ENCODE results near the gene COL4A5. TPM values are rescaled to one million over a fixed set of nuclear protein-coding genes. Genes with fewer than 3 reads are reported as not detected.

The COL4A5 gene
- total and polyA plus RNA-seq, 2 of the 13 experiments (the other 11 are each of a cell fraction or from before 2014, with no cell fraction given): 39.5 to 45.5 TPM

DNA sequence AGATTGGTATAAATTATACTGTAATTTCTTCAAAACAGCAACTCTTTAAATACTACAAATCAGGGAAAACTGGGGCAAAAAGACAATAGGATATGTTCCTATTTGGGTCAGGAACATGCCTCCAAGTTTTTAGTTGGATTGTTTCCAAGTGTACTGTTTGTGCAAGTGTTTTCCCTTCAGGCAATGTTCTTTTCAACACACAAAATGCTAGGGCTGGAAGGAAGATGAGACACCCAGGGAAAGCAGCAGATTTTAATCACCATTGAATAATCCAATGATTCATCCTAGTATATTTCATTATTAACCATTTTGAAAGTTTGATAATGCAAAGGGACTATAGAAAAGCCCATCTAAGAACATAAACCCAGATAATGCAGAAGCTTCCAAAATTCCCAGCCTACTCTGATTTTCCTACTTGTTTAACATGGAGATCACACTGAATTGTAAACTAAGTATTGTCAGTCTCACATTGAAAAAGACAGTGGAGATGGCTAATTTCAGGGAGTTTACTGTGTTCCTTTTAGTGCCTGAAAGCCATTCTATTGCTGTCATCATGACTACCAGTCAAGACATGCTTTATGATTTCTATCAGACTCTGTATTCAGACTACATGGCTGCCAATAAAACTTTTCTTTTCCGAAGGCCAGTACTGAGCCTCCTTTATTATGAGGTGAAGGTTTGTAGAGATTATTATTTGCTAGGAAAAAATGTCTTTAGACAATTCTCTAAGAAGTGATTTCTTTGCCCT lies 40.0 kb upstream of the COL4A5 start:
- DNase-seq (ENCODE audit: low spot score) (no peak), FAIRE-seq (no peak), ATAC-seq (no peak)
- H3K36me3 ChIP-seq (replicated peaks in 1 of 2; ENCODE audit: control insufficient read depth in 1 of 2, insufficient read depth in 2 of 2, low read length in 2 of 2): no peaks in the 10 kb centered on the region
- H3K27ac ChIP-seq (ENCODE audit: extremely low read length, insufficient read depth, low read length): no peak overlapping the region
- H3K4me1 ChIP-seq (ENCODE audit: insufficient read depth, low read length): peaks cover 10% of the 10 kb centered on the region
- in situ Hi-C loops (cut with HindIII; ENCODE audit: extremely low pct_ligation_motif_present, low pct_unique_long_range_greater_than_20kb): no loop called here
- ChIA-PET CTCF (ENCODE audit: low intra/inter-chr PET ratio, low total read pairs) (no interaction called here), POLR2A (no interaction called here)
- no peaks in the 10 kb centered on the region for H3K79me2 ChIP-seq (ENCODE audit: insufficient read depth, low read length)
- no peaks in the 10 kb centered on the region for H3K9me3 ChIP-seq (ENCODE audit: low read length)
- TF ChIP-seq LCORL (IDR thresholded peaks at IDR 0.05) (no peak), LCORL (CRISPR knock-in tag; IDR thresholded peaks at IDR 0.05) (no peak), HNRNPUL1 (IDR thresholded peaks at IDR 0.05; ENCODE audit: low read depth, low read length) (no peak), BRF2 (CRISPR knock-in tag; IDR thresholded peaks at IDR 0.05) (no peak)
- H2AFZ ChIP-seq (ENCODE audit: low read length): no peak overlapping the region
- H4K20me1 ChIP-seq (ENCODE audit: insufficient read depth, low read length): no peaks in the 10 kb centered on the region
- no peak overlapping the region for H3K4me2 ChIP-seq (ENCODE audit: low read depth, low read length)
- no TSS peak for BruUV-seq (replicated peaks)
- WGBS (ENCODE audit: low lambda C conversion rate): 87% methylated on average over 1 of the region's 1 CpG
- intact Hi-C loops (cut with micrococcal nuclease; ENCODE audit: unreplicated experiment): no loop called here
- no peak overlapping the region for H3K4me3 ChIP-seq (replicated peaks in 1 of 3; ENCODE audit: insufficient read depth in 1 of 3, low read depth in 2 of 3, low read length in 3 of 3)
- no peaks in the 10 kb centered on the region for H3K27me3 ChIP-seq (ENCODE audit: control insufficient read depth in 1 of 2, insufficient read depth in 2 of 2, low read length in 2 of 2)
- no peak overlapping the region for H3K9ac ChIP-seq (ENCODE audit: insufficient read depth, low read depth, low read length)

GRCh38 chrX:108412783-108413182 lies 26.9 kb upstream of the COL4A5 start:
- intact Hi-C loops (cut with micrococcal nuclease; ENCODE audit: unreplicated experiment): no loop called here
- H4K20me1 ChIP-seq (ENCODE audit: insufficient read depth, low read length): no peaks in the 10 kb centered on the region
- POLR2A ChIA-PET: no interaction called here
- no peaks in the 10 kb centered on the region for H3K9me3 ChIP-seq (ENCODE audit: low read length)
- no peak overlapping the region for H2AFZ ChIP-seq (ENCODE audit: low read length)
- no peak overlapping the region for H3K4me2 ChIP-seq (ENCODE audit: low read depth, low read length)
- ATAC-seq (no peak), DNase-seq (ENCODE audit: low spot score) (no peak), FAIRE-seq (no peak)
- no peaks in the 10 kb centered on the region for H3K4me1 ChIP-seq (ENCODE audit: insufficient read depth, low read length)
- H3K27ac ChIP-seq (ENCODE audit: extremely low read length, insufficient read depth, low read length): no peak overlapping the region
- H3K79me2 ChIP-seq (ENCODE audit: insufficient read depth, low read length): no peaks in the 10 kb centered on the region
- H3K36me3 ChIP-seq (replicated peaks in 1 of 2; ENCODE audit: control insufficient read depth in 1 of 2, insufficient read depth in 2 of 2, low read length in 2 of 2): no peaks in the 10 kb centered on the region
- in situ Hi-C loops (cut with HindIII; ENCODE audit: extremely low pct_ligation_motif_present, low pct_unique_long_range_greater_than_20kb): no loop called here
- CTCF ChIA-PET (ENCODE audit: low intra/inter-chr PET ratio, low total read pairs): no interaction called here
- no peaks in the 10 kb centered on the region for H3K27me3 ChIP-seq (ENCODE audit: control insufficient read depth in 1 of 2, insufficient read depth in 2 of 2, low read length in 2 of 2)
- H3K9ac ChIP-seq (ENCODE audit: insufficient read depth, low read depth, low read length): no peak overlapping the region
- H3K4me3 ChIP-seq (replicated peaks in 1 of 3; ENCODE audit: insufficient read depth in 1 of 3, low read depth in 2 of 3, low read length in 3 of 3): no peak overlapping the region
- no TSS peak for BruUV-seq (replicated peaks)
- TF ChIP-seq HNF1A (IDR thresholded peaks at IDR 0.05; ENCODE audit: low read depth) (no peak), HNF1A (CRISPR knock-in tag; IDR thresholded peaks at IDR 0.05; ENCODE audit: borderline replicate concordance) (no peak), FOXP4 (CRISPR knock-in tag; IDR thresholded peaks at IDR 0.05) (no peak), ZNF749 (CRISPR knock-in tag; IDR thresholded peaks at IDR 0.05; ENCODE audit: borderline replicate concordance) (no peak), GFI1 (CRISPR knock-in tag; IDR thresholded peaks at IDR 0.05; ENCODE audit: borderline replicate concordance) (no peak), IRX3 (CRISPR knock-in tag; IDR thresholded peaks at IDR 0.05; ENCODE audit: borderline replicate concordance, low read depth) (no peak), ZNF235 (CRISPR knock-in tag; IDR thresholded peaks at IDR 0.05; ENCODE audit: borderline replicate concordance) (no peak)

Data from HepG2 (cell line).